ELF-1 (cell line): Measurements from ENCODE around the gene RNF115.
"Not testable (repeated sequence)": the region's sequence is repeated elsewhere in the genome, so short reads cannot be mapped to it uniquely, and the experiment has no call there.

Experiments
- DNase-seq: peaks from one replicate; pipeline ENCODE4 v3.0.0-alpha.2; 2016; ENCODE audit warnings: low read depth, low spot score

The RNF115 gene

DNA sequence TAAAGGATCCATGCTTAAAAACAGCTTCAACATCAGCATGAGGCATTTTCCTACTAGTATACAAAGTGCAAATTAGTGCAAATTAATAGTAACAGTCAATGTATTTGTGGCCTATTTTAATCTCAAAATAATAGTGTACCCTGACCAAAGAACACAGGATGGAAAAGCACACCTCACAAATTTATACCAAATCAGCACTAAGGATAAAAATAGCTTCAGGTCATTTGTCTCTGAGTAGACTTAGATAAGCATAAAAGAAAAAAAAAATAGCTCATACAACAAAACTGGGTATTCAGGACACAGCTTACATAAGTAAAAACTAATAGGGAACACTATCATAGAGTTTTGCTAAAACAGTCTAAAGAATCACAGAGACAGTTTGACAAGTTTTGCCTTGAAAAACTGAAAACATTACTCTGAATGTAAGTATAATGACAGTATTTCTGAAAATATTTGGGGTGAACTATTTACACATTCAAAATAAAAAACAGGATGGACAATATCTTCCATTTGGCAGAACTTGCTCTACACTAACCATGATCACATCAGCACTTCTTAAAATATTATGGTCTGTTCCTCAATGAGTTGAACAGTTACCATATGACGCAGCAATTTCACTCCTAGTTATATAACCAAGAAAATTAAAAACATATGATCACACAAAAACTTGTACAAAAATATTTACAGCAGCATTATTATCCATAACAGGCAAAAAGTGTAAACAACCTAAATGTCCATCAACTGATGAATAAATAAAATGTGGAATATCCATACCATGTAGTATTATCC, 46.3 kb downstream of the RNF115 start:
- DNase-seq = no peak

DNA sequence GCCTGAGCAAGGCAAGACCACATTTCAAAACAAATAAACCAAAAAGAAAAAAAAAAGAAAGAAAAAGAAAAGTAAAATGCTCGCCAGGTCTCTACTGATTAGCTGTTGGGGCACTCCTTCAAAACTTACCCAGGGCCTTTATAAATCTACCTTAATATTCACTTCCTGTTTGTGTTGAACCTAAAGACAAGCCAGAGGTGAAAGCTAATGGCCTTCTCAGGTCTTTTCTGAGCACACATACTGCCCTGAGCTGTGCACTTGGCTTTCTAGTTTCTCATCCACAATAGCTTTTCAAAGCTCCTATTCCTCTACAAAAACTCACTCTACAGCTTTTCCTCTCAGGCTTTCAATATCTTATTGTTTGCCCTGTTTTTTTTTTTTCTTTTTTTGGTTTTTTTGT, 50.5 kb downstream of the RNF115 start:
- DNase-seq = no peak

DNA sequence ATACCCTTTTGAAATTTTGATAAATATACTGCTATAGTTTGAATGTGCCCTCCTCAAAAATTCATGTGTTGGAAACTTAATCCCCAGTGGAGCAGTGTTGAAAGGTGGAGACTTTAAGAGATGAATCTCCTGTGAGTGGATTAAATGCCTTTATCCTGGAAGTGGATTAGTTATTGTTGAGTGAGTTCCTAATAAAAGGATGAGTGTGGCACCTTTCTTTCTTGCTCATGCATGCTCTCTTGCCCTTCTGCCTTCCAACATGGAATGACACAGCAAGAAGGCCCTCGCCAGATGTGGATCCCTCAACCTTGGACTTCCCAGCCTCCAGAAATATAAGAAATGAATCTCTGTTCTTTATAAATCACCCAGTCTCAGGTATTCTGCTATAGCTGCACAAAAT, 52.8 kb downstream of the RNF115 start:
- DNase-seq = no peak

DNA sequence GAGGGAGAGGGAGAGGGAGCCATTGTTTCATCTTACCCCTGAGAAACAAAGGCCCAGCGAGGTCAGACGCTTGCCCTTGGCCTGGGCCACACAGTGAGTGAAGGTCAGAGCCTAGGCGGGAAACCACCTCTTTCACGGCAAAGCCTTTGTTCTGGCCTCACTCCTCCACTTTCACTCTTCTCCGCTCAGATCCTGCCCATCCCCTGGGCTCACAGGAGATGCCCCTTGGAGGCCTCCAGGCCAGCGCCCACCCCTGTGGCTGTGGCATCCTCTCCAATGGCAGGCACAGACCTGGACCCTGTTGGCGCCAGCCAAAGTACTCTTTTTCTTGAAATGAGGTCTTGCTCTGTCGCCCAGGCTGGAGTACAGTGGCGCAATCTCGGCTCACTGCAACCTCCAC, 55.9 kb downstream of the RNF115 start:
- DNase-seq = not testable (repeated sequence)

DNA sequence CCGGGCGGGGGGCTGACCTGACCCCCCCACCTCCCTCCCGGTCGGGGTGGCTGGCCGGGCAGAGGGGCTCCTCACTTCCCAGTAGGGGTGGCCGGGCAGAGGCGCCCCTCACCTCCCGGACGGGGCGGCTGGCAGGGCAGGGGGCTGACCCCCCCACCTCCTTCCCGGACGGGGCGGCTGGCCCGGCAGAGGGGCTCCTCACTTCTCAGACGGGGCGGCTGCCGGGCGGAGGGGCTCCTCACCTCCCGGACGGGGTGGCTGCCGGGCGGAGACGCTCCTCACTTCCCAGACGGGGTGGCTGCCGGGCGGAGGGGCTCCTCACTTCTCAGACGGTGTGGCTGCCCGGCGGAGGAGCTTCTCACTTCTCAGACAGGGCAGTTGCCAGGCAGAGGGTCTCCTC, 57.0 kb downstream of the RNF115 start:
- not testable (repeated sequence) for DNase-seq

DNA sequence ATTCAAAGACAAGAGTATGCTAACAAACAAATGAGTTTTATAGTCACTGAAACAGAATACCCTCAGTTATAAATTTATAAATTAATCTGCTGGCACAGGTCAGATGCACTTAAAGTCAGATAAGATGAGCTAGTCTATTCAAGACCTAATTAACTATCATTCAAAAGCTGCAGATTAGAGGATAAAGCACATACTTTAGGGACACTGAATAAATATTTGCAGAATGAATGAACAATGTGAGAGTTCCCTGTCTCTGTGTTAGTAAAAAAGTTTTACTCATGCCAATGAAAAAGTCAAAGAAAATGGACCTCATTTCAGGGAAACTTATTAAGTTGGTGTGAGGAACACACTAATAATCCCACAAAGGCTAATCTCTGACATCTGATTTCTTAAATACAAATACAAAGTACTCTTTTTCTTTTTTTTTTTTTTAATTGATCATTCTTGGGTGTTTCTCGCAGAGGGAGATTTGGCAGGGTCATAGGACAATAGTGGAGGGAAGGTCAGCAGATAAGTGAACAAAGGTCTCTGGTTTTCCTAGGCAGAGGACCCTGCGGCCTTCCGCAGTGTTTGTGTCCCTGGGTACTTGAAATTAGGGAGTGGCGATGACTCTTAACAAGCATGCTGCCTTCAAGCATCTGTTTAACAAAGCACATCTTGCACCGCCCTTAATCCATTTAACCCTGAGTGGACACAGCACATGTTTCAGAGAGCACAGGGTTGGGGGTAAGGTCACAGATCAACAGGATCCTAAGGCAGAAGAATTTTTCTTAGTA, 58.1 kb downstream of the RNF115 start:
- DNase-seq = not testable (repeated sequence)

DNA sequence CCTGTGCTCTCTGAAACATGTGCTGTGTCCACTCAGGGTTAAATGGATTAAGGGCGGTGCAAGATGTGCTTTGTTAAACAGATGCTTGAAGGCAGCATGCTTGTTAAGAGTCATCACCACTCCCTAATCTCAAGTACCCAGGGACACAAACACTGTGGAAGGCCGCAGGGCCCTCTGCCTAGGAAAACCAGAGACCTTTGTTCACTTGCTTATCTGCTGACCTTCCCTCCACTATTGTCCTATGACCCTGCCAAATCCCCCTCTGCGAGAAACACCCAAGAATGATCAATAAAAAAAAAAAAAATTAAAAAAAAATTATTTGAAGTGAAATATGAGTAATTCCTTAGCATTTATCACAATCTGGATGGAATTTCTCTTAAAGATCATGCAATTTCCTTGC, 58.8 kb downstream of the RNF115 start:
- not testable (repeated sequence) for DNase-seq

DNA sequence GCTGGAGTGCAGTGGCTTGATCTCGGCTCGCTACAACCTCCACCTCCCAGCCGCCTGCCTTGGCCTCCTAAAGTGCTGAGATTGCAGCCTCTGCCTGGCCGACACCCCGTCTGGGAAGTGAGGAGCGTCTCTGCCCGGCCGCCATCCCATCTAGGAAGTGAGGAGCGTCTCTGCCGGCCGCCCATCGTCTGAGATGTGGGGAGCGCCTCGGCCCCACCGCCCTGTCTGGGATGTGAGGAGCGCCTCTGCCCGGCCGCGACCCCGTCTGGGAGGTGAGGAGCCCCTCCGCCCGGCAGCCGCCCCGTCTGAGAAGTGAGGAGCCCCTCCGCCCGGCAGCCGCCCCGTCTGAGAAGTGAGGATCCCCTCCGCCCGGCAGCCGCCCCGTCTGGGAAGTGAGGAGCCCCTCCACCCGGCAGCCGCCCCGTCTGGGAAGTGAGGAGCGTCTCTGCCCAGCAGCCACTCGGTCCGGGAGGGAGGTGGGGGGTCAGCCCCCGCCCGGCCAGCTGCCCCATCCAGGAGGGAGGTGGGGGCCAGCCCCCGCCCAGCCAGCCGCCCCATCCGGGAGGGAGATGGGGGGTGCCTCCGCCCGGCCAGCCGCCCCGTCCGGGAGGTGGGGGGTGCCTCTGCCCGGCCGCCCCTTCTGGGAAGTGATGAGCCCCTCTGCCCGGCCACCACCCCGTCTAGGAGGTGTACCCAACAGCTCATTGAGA, 59.5 kb downstream of the RNF115 start:
- DNase-seq = not testable (repeated sequence)

DNA sequence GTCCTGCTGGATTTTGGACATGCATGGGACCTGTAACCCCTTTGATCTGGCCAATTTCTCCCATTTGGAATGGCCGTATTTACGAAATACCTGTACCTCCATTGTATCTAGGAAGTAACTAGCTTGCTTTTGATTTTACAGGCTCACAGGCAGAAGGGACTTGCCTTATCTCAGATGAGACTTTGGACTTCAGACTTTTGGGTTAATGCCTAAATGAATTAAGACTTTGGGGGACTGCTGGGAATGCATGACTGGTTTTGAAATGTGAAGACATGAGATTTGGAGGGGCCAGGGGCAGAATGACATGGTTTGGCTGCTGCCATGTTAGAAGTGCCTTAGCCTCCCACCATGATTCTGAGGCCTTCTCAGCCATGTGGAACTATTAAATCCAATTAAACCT, 61.9 kb downstream of the RNF115 start:
- DNase-seq = not testable (repeated sequence)

DNA sequence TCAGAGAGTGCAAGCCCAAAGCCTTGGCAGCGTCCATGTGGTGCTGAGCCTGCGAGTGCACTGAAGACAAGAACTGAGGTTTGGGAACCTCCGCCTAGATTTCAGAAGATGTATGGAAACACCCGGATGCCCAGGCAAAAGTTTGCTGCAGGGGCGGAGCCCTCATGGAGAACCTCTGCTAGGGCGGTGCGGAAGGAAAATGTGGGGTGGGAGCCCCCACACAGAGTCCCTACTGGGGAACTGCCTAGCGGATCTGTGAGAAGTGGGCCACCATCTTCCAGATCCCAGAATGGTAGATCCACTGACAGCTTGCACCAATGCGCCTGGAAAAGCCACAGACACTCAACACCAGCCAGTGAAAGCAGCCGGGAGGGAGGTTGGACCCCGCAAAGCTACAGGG, 62.4 kb downstream of the RNF115 start:
- DNase-seq = not testable (repeated sequence)

DNA sequence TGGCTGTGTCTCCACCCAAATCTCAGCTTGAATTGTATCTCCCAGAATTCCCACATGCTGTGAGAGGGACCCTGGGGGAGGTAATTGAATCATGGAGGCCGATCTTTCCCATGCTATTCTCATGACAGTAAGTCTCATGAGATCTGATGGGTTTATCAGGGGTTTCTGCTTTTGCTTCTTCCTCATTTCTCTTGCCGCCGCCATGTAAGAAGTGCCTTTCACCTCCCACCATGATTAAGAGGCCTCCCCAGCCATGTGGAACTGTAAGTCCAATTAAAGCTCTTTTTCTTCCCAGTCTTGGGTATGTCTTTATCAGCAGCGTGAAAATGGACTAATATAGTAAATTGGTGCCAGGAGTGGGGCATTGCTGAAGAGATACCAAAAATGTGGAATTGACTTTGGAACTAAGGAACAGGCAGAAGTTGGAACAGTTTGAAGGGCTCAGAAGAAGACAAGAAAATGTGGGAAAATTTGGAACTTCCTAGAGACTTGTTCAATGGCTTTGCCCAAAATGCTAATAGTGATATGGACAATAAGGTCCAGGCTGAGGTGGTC, 63.4 kb downstream of the RNF115 start:
- not testable (repeated sequence) for DNase-seq

DNA sequence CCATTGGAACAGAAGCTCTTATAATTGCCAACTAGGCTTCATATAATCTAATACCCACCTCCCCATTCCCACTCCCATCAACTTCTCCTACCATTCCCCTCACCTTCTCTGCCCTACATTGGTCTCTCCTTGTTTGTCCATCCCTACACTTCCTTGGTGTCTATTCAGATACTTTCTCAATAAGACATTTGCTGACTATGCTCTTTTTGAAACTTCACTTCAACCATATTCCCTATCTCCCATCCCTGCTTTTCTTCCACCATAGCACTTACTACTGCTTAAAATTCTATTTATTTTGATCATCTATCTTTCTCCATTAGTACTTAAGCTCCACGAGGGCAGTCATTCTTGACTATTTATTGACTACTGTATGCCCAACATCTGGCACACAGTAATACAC, 64.2 kb downstream of the RNF115 start:
- DNase-seq = no peak

DNA sequence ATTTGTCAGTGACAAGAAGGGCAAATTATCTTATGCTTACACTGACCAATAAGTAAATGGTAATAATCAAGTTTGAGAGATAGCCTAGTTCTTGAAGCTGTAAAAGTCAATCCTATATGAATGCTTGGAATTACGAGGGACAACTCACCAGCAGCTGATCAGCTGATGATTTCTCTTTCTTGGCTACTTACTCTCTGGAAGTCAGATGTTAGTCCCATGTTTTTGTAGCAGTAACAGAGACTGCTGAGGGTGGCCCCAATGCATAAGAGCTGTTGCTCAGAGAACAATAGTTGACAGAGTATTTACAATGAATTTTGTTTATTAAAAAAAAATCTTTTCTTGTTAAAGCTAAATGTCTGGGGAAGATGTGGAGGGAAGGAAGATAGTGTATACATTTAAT, 65.3 kb downstream of the RNF115 start:
- DNase-seq = no peak

DNA sequence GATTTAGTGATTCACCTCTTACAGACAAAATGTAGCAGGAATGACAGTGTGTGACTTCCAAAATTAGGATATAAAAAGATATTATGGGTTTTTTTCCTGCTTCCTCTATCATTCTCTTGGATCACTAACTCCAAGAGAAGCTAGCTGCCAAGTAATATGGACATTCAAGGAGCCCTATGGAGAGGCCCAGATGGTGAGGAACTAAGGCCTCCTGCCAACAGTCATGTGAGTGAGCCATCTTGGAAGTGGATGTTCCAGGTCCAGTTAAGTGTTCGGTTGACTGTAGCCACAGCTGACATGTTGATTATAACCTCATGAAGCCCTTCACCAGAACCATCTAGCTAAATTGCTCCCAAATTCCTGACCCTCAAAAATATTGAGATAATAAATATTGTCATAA, 65.8 kb downstream of the RNF115 start:
- DNase-seq = no peak

DNA sequence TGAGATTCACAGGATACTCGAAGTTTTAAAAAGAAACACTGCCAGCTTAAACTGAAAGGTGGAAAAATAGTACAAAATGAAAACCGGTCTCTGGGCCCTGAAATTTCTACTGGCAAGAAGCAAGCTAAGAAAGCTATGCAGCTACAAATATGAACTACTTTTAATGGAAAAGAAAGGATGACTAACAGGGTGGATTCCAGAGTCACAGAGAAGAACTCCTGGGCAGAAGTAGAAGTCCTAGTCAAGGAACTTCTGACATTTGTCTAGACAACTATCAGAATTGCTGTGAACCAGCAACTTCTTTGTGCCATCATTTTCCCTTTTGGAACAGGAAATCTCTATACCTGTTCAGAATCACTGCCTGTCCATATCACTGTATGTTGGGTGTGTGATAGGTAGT, 66.5 kb downstream of the RNF115 start:
- DNase-seq = no peak

DNA sequence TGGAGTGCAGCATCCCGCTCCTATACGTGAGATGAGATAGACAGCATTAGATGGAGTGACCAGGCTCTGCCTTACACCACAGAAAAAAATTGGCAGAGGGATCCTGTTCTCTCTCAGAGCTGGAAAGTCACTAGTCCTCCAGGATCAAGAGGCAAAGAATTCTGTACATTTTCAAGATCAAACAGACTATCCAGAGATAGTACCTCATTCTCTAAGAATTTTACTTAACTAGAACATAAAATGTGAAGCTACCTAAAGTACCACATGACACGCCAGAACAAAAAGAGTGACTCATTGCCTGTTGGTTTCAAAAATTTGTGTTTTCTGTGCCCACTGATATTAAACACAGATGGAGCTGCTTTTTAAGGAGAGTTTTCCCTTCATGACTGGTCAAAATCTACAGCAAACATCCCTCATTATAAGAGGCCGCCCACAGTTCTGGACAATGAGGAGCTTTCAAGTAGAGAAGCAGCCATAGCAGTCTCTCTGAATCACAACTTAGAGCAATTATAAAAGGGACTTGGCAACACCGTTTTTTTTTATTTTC, 72.3 kb downstream of the RNF115 start:
- DNase-seq = no peak

DNA sequence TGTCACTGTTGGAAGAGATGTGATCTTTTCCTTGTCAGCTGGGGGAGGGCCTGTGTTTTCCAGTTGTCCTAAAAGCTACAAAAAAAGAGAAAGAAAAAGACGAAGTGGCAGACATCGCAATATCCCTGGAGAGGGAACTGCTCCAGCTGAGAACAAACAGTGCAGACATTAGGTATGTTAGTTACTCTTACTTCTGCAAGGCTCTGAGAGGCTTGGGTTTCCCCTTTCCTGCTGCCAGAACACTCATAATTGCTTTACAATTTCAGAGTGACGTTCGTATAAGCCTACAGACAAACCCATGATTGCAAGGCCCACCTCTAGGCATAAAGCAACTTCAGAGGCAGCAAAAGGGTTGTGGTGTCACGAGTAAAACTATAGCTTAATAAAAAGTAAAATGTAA, 73.5 kb downstream of the RNF115 start:
- no peak for DNase-seq

DNA sequence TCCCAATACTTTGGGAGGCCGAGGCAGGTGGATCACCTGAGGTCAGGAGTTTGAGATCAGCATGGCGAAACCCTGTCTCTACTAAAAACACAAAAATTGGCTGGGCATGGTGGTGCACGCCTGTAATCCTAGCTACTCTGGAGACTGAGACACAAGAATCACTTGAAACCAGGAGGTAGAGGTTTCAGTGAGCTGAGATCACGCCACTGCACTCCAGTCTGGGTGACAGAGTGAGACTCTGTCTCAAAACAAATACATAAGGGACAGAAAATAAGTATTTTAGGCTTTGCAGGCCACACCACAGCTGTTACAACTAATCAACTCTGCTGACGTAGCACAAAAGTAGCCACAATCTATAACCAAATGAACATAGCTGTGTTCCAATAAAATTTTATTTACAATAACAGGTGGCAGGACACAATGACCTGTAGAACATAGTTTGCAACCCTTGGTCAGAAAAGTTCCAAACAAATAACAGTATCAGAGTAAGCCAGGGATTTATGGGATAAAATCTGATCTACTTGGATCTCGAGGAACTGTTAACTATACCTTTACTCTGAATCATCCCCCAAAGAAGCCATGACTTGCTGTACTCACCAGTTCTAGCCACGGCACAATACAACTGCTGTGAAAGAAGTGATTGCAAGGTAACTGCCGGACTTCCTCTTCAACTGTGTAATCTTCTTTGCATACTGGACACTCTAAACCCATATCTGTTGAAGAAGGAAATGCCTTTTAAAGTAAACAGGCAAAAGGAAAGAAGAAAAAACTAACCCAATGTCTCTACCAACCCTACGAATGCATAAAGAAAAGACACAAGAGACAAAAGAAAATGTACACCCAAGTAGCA, 76.3 kb downstream of the RNF115 start:
- no peak for DNase-seq

DNA sequence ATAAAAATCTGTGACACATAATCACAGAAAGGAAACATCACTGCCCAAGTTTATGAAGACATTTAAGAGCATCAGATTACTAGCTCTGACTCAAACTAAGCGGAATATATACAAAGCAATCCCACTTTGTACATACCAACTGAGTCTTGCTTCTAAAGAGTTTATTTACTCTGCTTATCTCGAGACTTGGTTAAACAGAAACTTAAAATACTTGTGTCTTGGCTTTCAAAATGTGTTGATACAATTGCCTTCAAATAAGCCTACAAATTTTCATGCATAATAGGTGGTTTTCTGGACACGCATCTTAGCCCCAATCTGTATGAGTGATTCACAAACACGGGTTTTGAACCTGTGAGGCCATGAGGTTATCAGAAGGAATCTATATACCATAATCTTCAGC, 83.6 kb downstream of the RNF115 start:
- DNase-seq = no peak

DNA sequence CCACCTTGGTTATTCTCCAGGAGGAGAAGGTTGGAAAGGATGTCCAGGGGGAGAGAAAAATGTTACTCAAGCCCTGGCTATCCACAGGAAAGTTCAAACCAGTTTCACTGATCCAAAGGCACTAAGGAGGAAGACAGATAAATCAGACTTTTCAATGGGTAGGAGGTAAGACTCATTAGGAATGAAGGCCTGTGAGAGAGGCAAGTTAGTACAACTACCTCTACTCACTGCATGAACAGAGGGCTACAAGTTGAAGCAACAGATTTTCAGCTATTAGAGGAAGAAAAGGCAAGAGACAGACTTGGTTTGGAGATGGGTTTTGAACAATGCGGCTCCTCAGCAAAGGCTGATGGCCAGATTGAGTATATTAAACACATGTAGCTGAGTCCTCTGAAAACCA, 87.7 kb downstream of the RNF115 start:
- no peak for DNase-seq

DNA sequence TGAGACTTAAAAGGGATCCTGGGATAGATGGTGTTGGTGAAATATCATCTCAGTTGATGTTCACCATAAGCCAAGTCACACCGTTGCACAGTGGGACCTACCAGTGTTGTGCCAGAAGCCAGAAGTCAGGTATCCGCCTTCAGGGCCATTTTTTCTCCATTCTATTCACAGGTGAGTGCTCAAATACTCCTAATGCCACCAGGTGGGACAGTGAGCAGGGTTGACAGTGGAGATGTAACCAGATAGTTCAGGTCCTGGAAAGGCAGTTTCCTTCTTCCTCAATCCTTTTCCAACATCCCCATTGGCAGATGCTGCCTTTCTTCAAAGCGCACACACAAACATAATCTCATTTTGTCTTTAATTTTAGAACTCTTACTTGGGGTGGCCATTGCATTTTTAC, 93.0 kb downstream of the RNF115 start:
- peak; percentile 36 for DNase-seq
